HL-60/S4 treated with phorbol 12-myristate 13-acetate at 8.2 ng/mL for 4 days and 3 days (cell line): ENCODE measurements around the gene GRIN2C.
"Not testable (repeated sequence)": the region's sequence is repeated elsewhere in the genome, so short reads cannot be mapped to it uniquely, and the experiment has no call there.

Source experiments
- in situ Hi-C: fragments of 300-500 bp; cut with MboI; formaldehyde crosslinking; loops from 2 replicates; pipeline ENCODE4 v1.15.0; 2022; ENCODE audit warnings: low sequenced_read_pairs

The GRIN2C gene

GRCh38 chr17:74859459-74860228, at the start of gene GRIN2C:
Gene GRIN2C (minus strand): TSS chr17:74859885. CDS start chr17:74855092, 4,793 bp downstream.
- in situ Hi-C loops: no loop called here

GRCh38 chr17:74909097-74909496, 49.4 kb upstream of the GRIN2C start:
- in situ Hi-C loops: not testable (repeated sequence)

- in situ Hi-C loops: no loop called here
These were observed 47.3 kb upstream of the GRIN2C start for GRCh38 chr17:74907012-74907411.

- in situ Hi-C loops: not testable (repeated sequence)
These were observed 46.6 kb upstream of the GRIN2C start for GRCh38 chr17:74906214-74906793.

GRCh38 chr17:74904687-74905409, 45.2 kb upstream of the GRIN2C start:
- in situ Hi-C loops: no loop called here

- in situ Hi-C loops: no loop called here
These were observed 44.0 kb upstream of the GRIN2C start for GRCh38 chr17:74903671-74904070.

- in situ Hi-C loops: no loop called here
These were observed 43.3 kb upstream of the GRIN2C start for GRCh38 chr17:74903034-74903433.

- in situ Hi-C loops: no loop called here
These were observed 41.9 kb upstream of the GRIN2C start for GRCh38 chr17:74901353-74902135.

GRCh38 chr17:74900208-74900607, 40.5 kb upstream of the GRIN2C start:
- in situ Hi-C loops: no loop called here

GRCh38 chr17:74898376-74898946, 38.8 kb upstream of the GRIN2C start:
- in situ Hi-C loops: no loop called here

- in situ Hi-C loops: no loop called here
These were observed 34.4 kb upstream of the GRIN2C start for GRCh38 chr17:74893936-74894671.

GRCh38 chr17:74892974-74893911, 33.6 kb upstream of the GRIN2C start, which contains the start of gene FADS6:
Gene FADS6 (minus strand): TSS chr17:74893633. CDS start chr17:74893595, 38 bp downstream.
- in situ Hi-C loops: no loop called here

GRCh38 chr17:74892013-74892841, 32.5 kb upstream of the GRIN2C start:
- in situ Hi-C loops: no loop called here

- in situ Hi-C loops: no loop called here
These were observed 30.9 kb upstream of the GRIN2C start for GRCh38 chr17:74890554-74890953.

GRCh38 chr17:74888469-74888868, 28.8 kb upstream of the GRIN2C start:
- in situ Hi-C loops: no loop called here

GRCh38 chr17:74883241-74883745, 23.6 kb upstream of the GRIN2C start:
- in situ Hi-C loops: no loop called here

- in situ Hi-C loops: no loop called here
These were observed 23.0 kb upstream of the GRIN2C start for GRCh38 chr17:74882517-74883240.
